ENCODE results near the gene IMPDH1.

IMPDH1 gene

GRCh38 chr7:128357217-128357613, 52.6 kb downstream of the IMPDH1 start:
- DNase-seq, result no peak

DNA sequence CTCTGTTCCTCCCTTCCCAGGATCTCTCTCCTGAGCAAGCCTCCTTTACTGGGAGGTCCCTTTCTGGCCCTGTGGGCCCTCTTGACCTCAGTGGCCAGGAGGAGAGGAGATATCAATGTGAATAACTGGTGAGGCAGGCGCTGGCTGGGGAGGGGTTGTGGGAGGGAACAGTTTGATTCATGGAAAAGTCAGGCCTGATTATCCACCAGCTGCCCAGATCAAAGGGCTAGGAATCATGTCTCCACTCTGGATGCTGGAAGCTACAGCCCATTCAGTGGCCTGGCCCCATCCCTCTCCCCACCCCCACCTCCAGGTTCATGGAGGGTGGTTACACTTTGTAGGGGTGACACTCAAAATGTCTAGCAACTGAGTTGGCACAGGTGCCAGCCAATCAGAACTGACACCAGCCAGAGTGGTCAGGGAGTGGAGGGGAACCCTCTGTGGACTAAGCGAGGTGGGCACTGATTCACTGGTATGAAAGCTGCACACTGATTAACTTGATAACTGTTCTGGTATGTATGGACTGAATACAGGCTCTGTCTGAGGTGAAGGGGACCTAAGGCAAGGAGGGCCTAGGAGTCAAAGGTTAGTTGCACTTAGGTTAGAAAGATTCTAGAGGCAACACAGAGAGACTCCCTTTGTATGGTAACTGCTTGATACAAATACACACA, 53.1 kb downstream of the IMPDH1 start:
- DNase-seq, result no peak

- no peak for DNase-seq
Measured at GRCh38 chr7:128353610-128354009, 56.2 kb downstream of the IMPDH1 start.

DNA sequence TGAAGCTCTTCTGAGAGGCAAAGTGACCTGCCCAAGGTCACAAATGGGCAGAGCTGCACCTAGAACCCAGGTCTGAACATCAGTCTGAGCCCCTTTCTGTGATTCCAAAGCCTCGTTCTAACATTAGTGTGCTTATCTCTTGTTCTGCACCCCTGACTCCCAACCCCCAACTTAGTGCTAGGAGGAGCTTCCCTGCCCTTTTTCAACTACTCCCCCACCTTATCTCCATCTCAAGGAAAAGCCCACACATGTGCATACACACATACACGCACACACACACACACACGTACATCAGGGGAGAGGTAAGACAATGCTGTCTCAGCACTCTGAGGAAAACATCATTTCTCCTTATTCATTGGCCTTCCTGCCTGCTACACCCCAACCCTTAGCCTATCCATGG, 56.6 kb downstream of the IMPDH1 start:
- DNase-seq, result no peak

DNA sequence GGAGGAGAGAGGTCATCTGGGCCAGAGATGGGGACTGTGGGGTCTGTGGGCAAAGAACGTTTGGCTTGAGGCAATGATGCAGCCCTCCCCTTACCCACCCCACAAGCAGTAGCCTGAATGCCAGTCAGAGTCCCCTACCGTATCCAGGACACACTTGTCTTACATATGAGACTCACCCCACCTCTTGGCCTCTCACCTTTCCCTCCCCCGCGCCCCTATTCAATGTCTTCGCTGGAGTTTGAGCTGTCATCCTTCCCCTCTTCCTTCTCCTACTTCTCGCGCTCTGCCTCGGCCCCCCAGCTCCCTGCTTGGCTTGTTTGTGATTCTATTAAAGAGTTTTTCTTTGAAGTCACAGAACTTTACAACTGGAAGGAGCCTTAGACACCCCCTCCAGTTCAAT, 57.1 kb downstream of the IMPDH1 start:
- DNase-seq, result no peak

GRCh38 chr7:128352153-128352537, 57.6 kb downstream of the IMPDH1 start:
- no peak for DNase-seq

DNA sequence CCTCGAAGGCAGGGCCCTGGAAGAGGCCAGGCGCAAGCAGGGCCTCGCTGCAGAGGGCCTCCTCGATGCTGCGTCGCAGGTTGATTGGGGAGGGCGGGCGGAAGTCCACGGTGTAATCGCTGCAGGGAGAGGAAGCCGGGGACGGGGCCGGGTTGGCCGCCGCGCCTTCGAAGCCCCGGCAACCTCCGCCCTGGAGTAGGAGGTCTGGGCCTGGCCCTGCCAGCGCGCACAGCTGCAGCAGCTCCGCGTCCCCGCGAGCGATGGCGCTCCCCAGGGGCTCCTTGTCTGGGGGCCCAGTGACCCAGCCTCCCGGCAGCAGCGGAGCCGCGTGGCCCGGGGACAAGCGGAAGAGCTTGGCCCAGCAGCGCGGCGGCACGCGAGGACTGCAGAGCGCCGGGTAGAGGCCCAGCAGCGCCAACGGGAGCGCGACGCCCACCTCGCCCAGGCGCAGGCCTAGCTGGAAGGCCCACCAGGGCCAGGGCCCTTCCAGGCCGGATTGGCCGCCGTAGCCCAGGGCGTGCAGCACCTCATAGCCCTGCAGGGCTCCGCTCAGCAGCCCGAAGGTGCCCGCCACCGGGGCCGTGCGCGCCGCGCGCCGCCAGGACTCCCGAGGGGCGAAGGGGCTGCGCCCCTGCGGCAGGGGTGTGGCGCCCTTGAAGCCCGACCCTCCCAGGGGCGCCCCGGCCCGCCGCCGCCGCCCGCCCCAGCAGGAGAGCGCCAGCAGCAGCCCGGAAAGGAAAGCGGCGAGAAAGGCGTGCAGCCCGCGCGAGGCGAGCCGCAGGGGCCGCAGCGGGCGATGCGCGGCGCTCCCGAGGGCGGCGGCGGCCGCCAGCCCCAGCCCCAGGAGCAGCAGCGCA, 58.3 kb downstream of the IMPDH1 start:
- DNase-seq, result no peak

GRCh38 chr7:128350708-128351295, 59.0 kb downstream of the IMPDH1 start:
- no peak for DNase-seq

GRCh38 chr7:128349466-128349825, 60.3 kb downstream of the IMPDH1 start:
- DNase-seq, result no peak

- peak; percentile 15 for DNase-seq
Measured at GRCh38 chr7:128347647-128348097, 62.1 kb downstream of the IMPDH1 start.

DNA sequence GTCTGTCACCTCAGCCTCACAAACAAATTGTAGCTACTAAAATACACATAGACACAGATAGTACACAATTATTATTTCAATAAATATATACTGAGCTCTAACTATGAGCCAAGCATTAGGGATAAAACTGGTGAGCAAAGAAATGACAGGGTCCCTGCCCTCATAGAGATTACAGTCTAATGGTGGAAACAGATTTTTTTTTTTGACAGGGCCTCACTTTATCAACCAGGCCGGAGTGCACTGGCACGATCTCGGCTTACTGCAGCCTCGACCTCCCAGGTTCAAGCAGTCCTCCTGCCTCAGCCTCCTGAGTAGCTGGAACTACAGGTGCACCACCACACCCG, 65.4 kb downstream of the IMPDH1 start:
- no peak for DNase-seq

DNA sequence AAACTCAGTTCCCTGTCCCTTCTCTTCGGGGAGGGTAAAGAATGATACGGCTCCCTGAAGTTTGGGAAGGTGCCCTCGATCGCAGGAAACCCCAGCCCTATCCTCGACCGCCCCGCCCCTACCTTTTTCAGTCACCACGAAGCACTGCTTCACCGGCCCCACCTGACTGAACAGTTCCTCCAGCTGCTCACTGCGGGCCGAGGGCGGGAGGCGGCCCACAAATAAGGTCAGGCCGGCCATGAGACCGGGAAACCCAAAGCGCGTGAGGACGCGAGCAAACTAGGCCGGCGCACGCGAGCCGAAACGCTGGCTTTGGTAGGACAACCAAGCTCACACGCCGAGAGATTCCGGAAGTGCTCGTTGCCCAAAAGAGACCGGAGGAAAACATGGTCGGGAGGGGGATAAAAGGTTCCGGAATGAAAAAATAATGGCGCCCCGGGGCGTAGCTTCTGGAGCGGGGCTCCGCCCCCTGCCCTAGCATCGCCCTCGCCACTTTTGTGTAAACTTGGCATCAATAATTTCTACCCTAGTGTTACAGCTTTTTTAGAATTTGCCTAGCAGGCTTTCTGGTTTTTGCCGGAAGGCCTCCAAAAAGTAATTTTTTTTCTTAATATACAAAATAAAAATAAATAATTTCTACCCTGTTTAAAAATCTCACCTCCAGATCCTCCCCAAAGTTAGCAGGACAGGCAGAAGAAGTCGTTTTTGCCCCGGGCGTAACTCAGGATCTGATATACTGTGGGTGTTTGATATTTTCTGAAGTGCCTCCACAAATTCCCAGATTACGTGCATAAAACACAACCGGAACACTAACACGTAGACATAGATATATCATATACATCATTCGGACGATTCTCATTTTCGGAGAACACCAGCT, 66.0 kb downstream of the IMPDH1 start, which contains the start of gene RBM28:
TSS of gene RBM28 (minus strand) at position 355 of the 877 bp plus-strand sequence. CDS start at position 240, 115 bp downstream.
- peak; percentile 63 for DNase-seq

Data from SHP77 treated with DMSO at 0.1 percent for 48 hours (cell line).